Cardiac muscle cell (in vitro differentiated cells and primary cell): ENCODE results near the gene GALNT8. TPM values are rescaled to one million over a fixed set of nuclear protein-coding genes. Genes with fewer than 3 reads are reported as not detected.
A peak's percentile ranks its signal among the peaks of the same experiment; 100 is the strongest.

Experiments
- DNase-seq, 2 donors: peaks; one replicate each; pipeline versions ENCODE4 v3.0.0 to v3.0.0-alpha.2; 2010 to 2017; ENCODE audit warnings: low read depth in 1 of 2, low spot score in 1 of 2
- H3K27ac ChIP-seq: fragments of 200-600 bp; sonication (generic); 2 replicates; pipeline ENCODE4 v1.5.1; 2016
- H3K27me3 ChIP-seq: fragments of 200-600 bp; sonication (generic); 2 replicates; pipeline ENCODE4 v1.6.0; 2016; ENCODE audit warnings: control low read depth
- H3K36me3 ChIP-seq: fragments of 200-600 bp; sonication (generic); 2 replicates; pipeline ENCODE4 v1.5.1; 2016; ENCODE audit warnings: control low read depth
- H3K4me1 ChIP-seq: fragments of 200-600 bp; sonication (generic); 2 replicates; pipeline ENCODE4 v1.8.1; 2017; ENCODE audit warnings: low read depth, mild to moderate bottlenecking, mixed run types
- H3K4me3 ChIP-seq: fragments of 200-600 bp; sonication (generic); 2 replicates; pipeline ENCODE4 v1.5.1; 2016; ENCODE audit warnings: mild to moderate bottlenecking
- H3K9me3 ChIP-seq: fragments of 200-600 bp; sonication (generic); 2 replicates; pipeline ENCODE4 v1.5.1; 2017; ENCODE audit warnings: low read depth, mild to moderate bottlenecking, control low read depth
- CTCF ChIP-seq: IDR thresholded peaks from 2 replicates; pipeline ENCODE4 v1.5.1; 2012; ENCODE audit warnings: low read depth, mild to moderate bottlenecking, low read length
- polyA plus RNA-seq: library from polyadenylated mRNA; unstranded; fragments of >200 nt; fragmentation: Nextera tagmentation; extraction: Ambion mirVana; gene quantifications from 2 replicates; pipeline ENCODE4 v1.2.1, GENCODE V29; 2016
- total RNA-seq: library from RNA; depleted of rRNA; stranded (reverse); fragments of >200 nt; gene quantifications from 2 replicates; pipeline ENCODE4 v1.2.3, GENCODE V29; 2016

Gene GALNT8
- total and polyA plus RNA-seq, 2 experiments from 2014 or later: 2.7 to 4.2 TPM

- Histone ChIP-seq H3K27ac (no peak overlapping the region), H3K27me3 (no peaks in the 10 kb centered on the region), H3K4me3 (no peak overlapping the region), H3K36me3 (no peaks in the 10 kb centered on the region), H3K4me1 (no peaks in the 10 kb centered on the region), H3K9me3 (no peaks in the 10 kb centered on the region)
- no peak for DNase-seq
- TF ChIP-seq CTCF: no peak
Measured at GRCh38 chr12:4766445-4766844, 46.2 kb downstream of the GALNT8 start.

- Histone ChIP-seq H3K36me3 (no peaks in the 10 kb centered on the region), H3K27me3 (no peaks in the 10 kb centered on the region), H3K9me3 (no peaks in the 10 kb centered on the region), H3K27ac (no peak overlapping the region), H3K4me3 (no peak overlapping the region), H3K4me1 (no peaks in the 10 kb centered on the region)
- no peak for DNase-seq
- no peak for TF ChIP-seq CTCF
Measured at GRCh38 chr12:4767186-4767585, 47.0 kb downstream of the GALNT8 start.

GRCh38 chr12:4768341-4768740 is 48.1 kb downstream of the GALNT8 start:
- no peaks in the 10 kb centered on the region for H3K36me3 ChIP-seq
- no peak overlapping the region for H3K4me3 ChIP-seq
- H3K27ac ChIP-seq: no peak overlapping the region
- H3K9me3 ChIP-seq: no peaks in the 10 kb centered on the region
- no peak for TF ChIP-seq CTCF
- H3K4me1 ChIP-seq: no peaks in the 10 kb centered on the region
- H3K27me3 ChIP-seq: no peaks in the 10 kb centered on the region
- DNase-seq: peak in 1 of 2 donors; percentile 15

- TF ChIP-seq CTCF: no peak
- no peaks in the 10 kb centered on the region for H3K4me1 ChIP-seq
- no peaks in the 10 kb centered on the region for H3K9me3 ChIP-seq
- no peaks in the 10 kb centered on the region for H3K36me3 ChIP-seq
- H3K27ac ChIP-seq: no peak overlapping the region
- DNase-seq: no peak
- H3K4me3 ChIP-seq: no peak overlapping the region
- no peaks in the 10 kb centered on the region for H3K27me3 ChIP-seq
Measured at GRCh38 chr12:4769073-4769472, 48.9 kb downstream of the GALNT8 start.

GRCh38 chr12:4771172-4771959 is 51.2 kb downstream of the GALNT8 start:
- Histone ChIP-seq H3K27ac (no peak overlapping the region), H3K27me3 (no peaks in the 10 kb centered on the region), H3K4me3 (no peak overlapping the region), H3K9me3 (no peaks in the 10 kb centered on the region), H3K4me1 (no peaks in the 10 kb centered on the region), H3K36me3 (no peaks in the 10 kb centered on the region)
- DNase-seq: no peak
- no peak for TF ChIP-seq CTCF
